Vagina (tissue), 2 donors: ENCODE measurements around the gene TNFSF13.

Source experiments
- CTCF ChIP-seq, 3 experiments: fragments of 450-650 bp in 2 of 3; fragments of 200-600 bp in 1 of 3; sonication (generic) in 1 of 3; IDR thresholded peaks; one replicate each; pipeline ENCODE4 v1.5.1; 2017 to 2019; ENCODE audit warnings: antibody characterized with exemption in 3 of 3, mild to moderate bottlenecking in 2 of 3, moderate library complexity in 2 of 3
- POLR2A ChIP-seq, 2 donors: fragments of 450-650 bp; IDR thresholded peaks; one replicate each; pipeline ENCODE4 v1.6.1; 2017; ENCODE audit warnings: antibody characterized with exemption in 2 of 2, mild to moderate bottlenecking in 2 of 2, moderate library complexity in 2 of 2

GRCh38 chr17:7549401-7550055 is 9.0 kb upstream of the TNFSF13 start:
- TF ChIP-seq CTCF (IDR thresholded peaks at IDR 0.05) (no peak), POLR2A (IDR thresholded peaks at IDR 0.05) (no peak)
